NCI-H2171 (cell line): ENCODE results near the gene RBFOX1.

Experiments
- DNase-seq: peaks from one replicate; lab custom pipeline; 2025; lab: John Stamatoyannopoulos, UW

Gene RBFOX1

GRCh38 chr16:7334801-7335560 is 2.3 kb downstream of the RBFOX1 start:
- no peak for DNase-seq

GRCh38 chr16:7335991-7336634 is 3.5 kb downstream of the RBFOX1 start:
- no peak for DNase-seq

- no peak for DNase-seq
Measured at GRCh38 chr16:7336742-7337141, 4.1 kb downstream of the RBFOX1 start.

GRCh38 chr16:7338826-7339225 is 6.2 kb downstream of the RBFOX1 start:
- DNase-seq = no peak

- DNase-seq = no peak
Measured at GRCh38 chr16:7339700-7340099, 7.1 kb downstream of the RBFOX1 start.

GRCh38 chr16:7340938-7341337 is 8.3 kb downstream of the RBFOX1 start:
- no peak for DNase-seq

- no peak for DNase-seq
Measured at GRCh38 chr16:7342598-7342997, 10.0 kb downstream of the RBFOX1 start.

GRCh38 chr16:7343243-7343642 is 10.6 kb downstream of the RBFOX1 start:
- no peak for DNase-seq

- DNase-seq = no peak
Measured at GRCh38 chr16:7344830-7345780, 12.5 kb downstream of the RBFOX1 start.

- no peak for DNase-seq
Measured at GRCh38 chr16:7350806-7351205, 18.2 kb downstream of the RBFOX1 start.

GRCh38 chr16:7351610-7352510 is 19.2 kb downstream of the RBFOX1 start:
- DNase-seq = no peak

- DNase-seq = no peak
Measured at GRCh38 chr16:7355758-7356157, 23.1 kb downstream of the RBFOX1 start.

- no peak for DNase-seq
Measured at GRCh38 chr16:7361416-7362129, 28.9 kb downstream of the RBFOX1 start.

- DNase-seq = no peak
Measured at GRCh38 chr16:7362231-7362630, 29.6 kb downstream of the RBFOX1 start.

- no peak for DNase-seq
Measured at GRCh38 chr16:7363422-7364417, 31.1 kb downstream of the RBFOX1 start.

- no peak for DNase-seq
Measured at GRCh38 chr16:7366041-7366440, 33.4 kb downstream of the RBFOX1 start.

- no peak for DNase-seq
Measured at GRCh38 chr16:7366993-7367880, 34.6 kb downstream of the RBFOX1 start.

GRCh38 chr16:7369204-7369603 is 36.6 kb downstream of the RBFOX1 start:
- no peak for DNase-seq

- no peak for DNase-seq
Measured at GRCh38 chr16:7372095-7372494, 39.5 kb downstream of the RBFOX1 start.
